K562 (cell line): ENCODE measurements around the gene SLC2A9. TPM values are rescaled to one million over a fixed set of nuclear protein-coding genes. Genes with fewer than 3 reads are reported as not detected.

Experiments used
- ATAC-seq: fragments of 200-7000 bp; cut with Tn5 transposase; 3 replicates; pipeline ENCODE4 v1.9.1; 2020; ENCODE audit warnings: moderate library complexity
- BruUV-seq: library from RNA; stranded (reverse); fragments of 400-500 nt; replicated peaks from 2 replicates; lab custom pipeline; 2021; lab: Mats Ljungman, UMichigan
- CTCF ChIA-PET: fragments of 300-600 bp; formaldehyde crosslinking; extraction: SDS; loops from one replicate; lab custom pipeline; 2021; ENCODE audit warnings: low intra/inter-chr PET ratio; lab: Yijun Ruan, JAX
- POLR2A ChIA-PET: fragments of 300-600, 350-650 bp; sonication (Branson Sonifier 250); formaldehyde crosslinking; extraction: SDS; loops from one replicate; lab custom pipeline; 2021; ENCODE audit warnings: antibody characterized with exemption, inconsistent platforms; lab: Yijun Ruan, JAX
- DNase-seq, 4 experiments: peaks; one replicate each; pipeline versions ENCODE4 v3.0.0 to v3.0.0-alpha.2; 2011 to 2018; ENCODE audit warnings: low spot score in 3 of 4, mixed read lengths in 3 of 4; ENCODE audit errors: extremely low read depth in 1 of 4
- FAIRE-seq: peaks from 2 replicates; lab custom pipeline; 2011; peaks lifted over from hg19 to GRCh38; lab: Jason Lieb, UNC
- H2AFZ ChIP-seq: 2 replicates; pipeline ENCODE4 v1.6.0; 2011; ENCODE audit warnings: low read depth, low read length, control low read depth, inconsistent platforms
- H3K27ac ChIP-seq: fragments of 200-600 bp; 3 replicates; pipeline ENCODE4 v1.8.0; 2011; ENCODE audit warnings: low read depth, mild to moderate bottlenecking, control low read depth, inconsistent platforms, low read length, moderate library complexity, mixed read lengths; ENCODE audit errors: extremely low read depth
- H3K27me3 ChIP-seq, 2 experiments: fragments of 300-600 bp in 1 of 2; 2 replicates in 1 of 2; 3 replicates in 1 of 2; pipeline versions ENCODE4 v1.6.0 to v1.8.0; 2011; ENCODE audit warnings: inconsistent platforms in 2 of 2, low read length in 2 of 2, mild to moderate bottlenecking in 1 of 2, mixed read lengths in 1 of 2, moderate library complexity in 1 of 2; ENCODE audit not compliant: control insufficient read depth in 2 of 2, insufficient read depth in 2 of 2
- H3K36me3 ChIP-seq: fragments of 300-600 bp; 3 replicates; pipeline ENCODE4 v1.8.0; 2011; ENCODE audit warnings: mild to moderate bottlenecking, low read length, inconsistent platforms; ENCODE audit not compliant: control insufficient read depth, insufficient read depth
- H3K4me1 ChIP-seq, 2 experiments: fragments of 200-600 bp in 1 of 2; replicated peaks in 1 of 2; 2 replicates in 1 of 2; 3 replicates in 1 of 2; pipeline versions ENCODE4 v1.5.1 to v1.8.0; 2011; ENCODE audit warnings: inconsistent platforms in 2 of 2, low read length in 2 of 2, mild to moderate bottlenecking in 1 of 2, mixed read lengths in 1 of 2, moderate library complexity in 1 of 2; ENCODE audit not compliant: control insufficient read depth in 2 of 2, insufficient read depth in 2 of 2
- H3K4me2 ChIP-seq: 2 replicates; pipeline ENCODE4 v1.6.1; 2011; ENCODE audit warnings: low read length, control low read depth, inconsistent platforms, mixed read lengths; ENCODE audit not compliant: insufficient read depth
- H3K4me3 ChIP-seq: fragments of 200-600 bp; sonication (generic), shearing (Covaris generic); 2 replicates; pipeline ENCODE4 v1.5.1; 2016; ENCODE audit warnings: control low read depth, inconsistent platforms
- H3K79me2 ChIP-seq: fragments of 200-600 bp; 3 replicates; pipeline ENCODE4 v1.8.0; 2011; ENCODE audit warnings: low read length, inconsistent platforms; ENCODE audit not compliant: control insufficient read depth, insufficient read depth
- H3K9ac ChIP-seq, 2 experiments: 2 replicates each; pipeline versions ENCODE4 v1.6.0 to v1.6.1; 2011; ENCODE audit warnings: low read depth in 2 of 2, low read length in 2 of 2, control low read depth in 1 of 2, inconsistent platforms in 1 of 2, mild to moderate bottlenecking in 1 of 2, mixed read lengths in 1 of 2; ENCODE audit not compliant: insufficient read depth in 1 of 2
- H3K9me1 ChIP-seq: one replicate; pipeline ENCODE4 v1.6.0; 2011; ENCODE audit warnings: inconsistent platforms, mild to moderate bottlenecking, low read length, moderate library complexity; ENCODE audit not compliant: control insufficient read depth, insufficient read depth
- H3K9me3 ChIP-seq: replicated peaks from 2 replicates; pipeline ENCODE4 v1.5.1; 2011; ENCODE audit warnings: low read depth, low read length, inconsistent platforms; ENCODE audit not compliant: control insufficient read depth, insufficient read depth
- H4K20me1 ChIP-seq: replicated peaks from 2 replicates; pipeline ENCODE4 v1.6.1; 2011; ENCODE audit warnings: low read length, inconsistent platforms, mixed read lengths; ENCODE audit not compliant: control insufficient read depth, insufficient read depth
- CHCHD3 ChIP-seq: fragments of 250-450 bp; sonication (Bioruptor Pico); IDR thresholded peaks from 2 replicates; pipeline ENCODE4 v2.1.2; 2022; ENCODE audit warnings: mild to moderate bottlenecking
- CREM ChIP-seq: IDR thresholded peaks from 2 replicates; pipeline ENCODE4 v1.6.1; 2014; ENCODE audit warnings: antibody characterized with exemption, low read depth
- FOXP1 ChIP-seq: sonication (generic); formaldehyde crosslinking; IDR thresholded peaks from 2 replicates; pipeline ENCODE4 v1.8.0; 2022; ENCODE audit warnings: mild to moderate bottlenecking, missing genetic modification reagents
- POLR2H ChIP-seq: IDR thresholded peaks from 2 replicates; pipeline ENCODE4 v1.6.1; 2016; ENCODE audit warnings: missing genetic modification characterization, low read depth, mild to moderate bottlenecking, control low read depth, missing compliant biosample characterization, moderate library complexity
- SPI1 ChIP-seq: IDR thresholded peaks from 2 replicates; pipeline ENCODE4 v1.6.1; 2011; ENCODE audit warnings: low read depth, low read length, control low read depth, borderline replicate concordance
- TEAD2 ChIP-seq: fragments of 450-650 bp; IDR thresholded peaks from 2 replicates; pipeline ENCODE4 v1.6.1; 2016; ENCODE audit warnings: missing genetic modification characterization, control low read depth, missing compliant biosample characterization
- ZC3H8 ChIP-seq: fragments of 450-650 bp; IDR thresholded peaks from 2 replicates; pipeline ENCODE4 v1.6.1; 2017
- ZNF644 ChIP-seq: fragments of 200-800 bp; sonication (Bioruptor generic); IDR thresholded peaks from 2 replicates; pipeline ENCODE4 v1.6.1; 2016; ENCODE audit warnings: low read depth, missing genetic modification characterization, missing compliant biosample characterization
- ZNF79 ChIP-seq: fragments of 250-450 bp; sonication (Bioruptor Pico); IDR thresholded peaks from 2 replicates; pipeline ENCODE4 v1.4.0; 2020; ENCODE audit warnings: low read depth, mild to moderate bottlenecking, moderate library complexity
- ZNF830 ChIP-seq: fragments of 250-450 bp; sonication (Bioruptor Pico); IDR thresholded peaks from 2 replicates; pipeline ENCODE4 v1.5.0; 2021; ENCODE audit warnings: mild to moderate bottlenecking
- WGBS: fragments of 100-300 bp; shearing (Covaris generic); methylation state at CpG from one replicate; pipeline ENCODE4 v1.1.6; 2016; ENCODE audit warnings: low coverage, mixed read lengths; ENCODE audit not compliant: insufficient coverage; ENCODE audit errors: missing lambda C conversion rate; 5-methylcytosine and 5-hydroxymethylcytosine counted together
- in situ Hi-C: fragments of 300-500 bp; cut with MboI; formaldehyde crosslinking; loops from 4 replicates; pipeline ENCODE4 v1.15.0; 2018; ENCODE audit warnings: inconsistent platforms, mixed read lengths
- intact Hi-C: fragments of 100-400 bp; cut with micrococcal nuclease; formaldehyde crosslinking; loops from 2 replicates; pipeline ENCODE4 v1.14.2; 2022
- polyA plus RNA-seq, 8 experiments: library from polyadenylated mRNA; depleted of rRNA in 4 of 8; stranded (reverse) in 5 of 8; unstranded in 3 of 8; fragments of >200 nt; fragmentation: Nextera tagmentation in 2 of 8; fragmentation: Illumina TruSeq in 1 of 8; extraction: Ambion mirVana in 2 of 8; extraction: Trizol in 1 of 8; gene quantifications; 2 replicates each; pipeline versions ENCODE4 v1.2.1 to v1.2.3, GENCODE V29; 2011 to 2014; ENCODE audit warnings: inconsistent platforms in 1 of 8, missing spikeins in 1 of 8
- total RNA-seq, 7 experiments: library from RNA; depleted of rRNA in 6 of 7; stranded (reverse); fragments of >200 nt in 6 of 7; fragmentation: Illumina TruSeq in 2 of 7; extraction: Trizol in 2 of 7; gene quantifications; 2 replicates each; pipeline versions ENCODE4 v1.2.1 to v1.2.3, GENCODE V29; 2011 to 2021; ENCODE audit warnings: low replicate concordance in 1 of 7
- TF ChIP-seq, protein P1 (sequence below): sonication (generic); formaldehyde crosslinking; IDR thresholded peaks from 2 replicates; pipeline ENCODE4 v1.5.0; 2020; ENCODE audit warnings: missing genetic modification reagents
- TF ChIP-seq, protein P2 (sequence below): fragments of 450-650 bp; formaldehyde crosslinking; IDR thresholded peaks from 2 replicates; pipeline ENCODE4 v1.4.0; 2022; ENCODE audit warnings: mild to moderate bottlenecking, moderate library complexity
- TF ChIP-seq, protein P3 (sequence below): fragments of 200-400 bp; formaldehyde crosslinking; IDR thresholded peaks from 2 replicates; pipeline ENCODE4 v1.6.1; 2017; ENCODE audit warnings: mild to moderate bottlenecking, low read depth, low read length, moderate library complexity

SLC2A9 gene
- total and polyA plus RNA-seq, 9 of the 15 experiments (the other 6 are each of a cell fraction or from before 2014, with no cell fraction given): 0.15 to 1.9 (median 0.76) TPM

DNA sequence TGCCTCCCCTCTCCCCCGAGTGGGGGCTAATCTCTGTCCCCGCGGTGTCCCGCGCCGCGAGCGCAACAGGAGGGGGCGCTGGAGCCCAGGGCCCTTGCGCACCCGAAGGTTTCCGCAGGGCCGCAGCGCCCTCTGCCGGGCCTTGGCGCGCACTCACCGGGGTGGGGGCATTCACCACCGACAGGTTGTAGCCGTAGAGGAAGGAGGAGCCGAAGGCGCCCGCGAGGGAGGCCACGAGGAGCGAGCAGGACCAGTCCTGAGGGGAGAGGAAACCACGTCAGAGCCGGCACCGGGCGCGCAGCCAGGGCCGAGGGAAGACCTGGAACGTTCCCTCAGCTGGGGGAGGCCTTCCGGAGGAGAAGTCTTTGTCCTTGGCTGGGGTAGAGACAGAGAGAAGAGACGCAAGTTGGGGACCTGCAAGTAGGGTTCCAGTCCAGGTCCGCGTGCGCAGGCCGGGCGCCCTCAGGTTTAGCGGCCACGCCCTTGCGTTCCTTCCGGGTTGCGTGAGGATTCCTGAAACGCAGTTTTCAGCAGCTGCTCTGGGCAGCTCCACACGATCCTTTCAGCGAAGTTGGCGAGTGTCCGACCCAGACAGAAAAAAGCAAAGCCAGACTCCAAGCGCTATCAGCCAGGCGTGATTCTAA is 2.4 kb downstream of the SLC2A9 start (continued):
- TF ChIP-seq, protein P1, sequence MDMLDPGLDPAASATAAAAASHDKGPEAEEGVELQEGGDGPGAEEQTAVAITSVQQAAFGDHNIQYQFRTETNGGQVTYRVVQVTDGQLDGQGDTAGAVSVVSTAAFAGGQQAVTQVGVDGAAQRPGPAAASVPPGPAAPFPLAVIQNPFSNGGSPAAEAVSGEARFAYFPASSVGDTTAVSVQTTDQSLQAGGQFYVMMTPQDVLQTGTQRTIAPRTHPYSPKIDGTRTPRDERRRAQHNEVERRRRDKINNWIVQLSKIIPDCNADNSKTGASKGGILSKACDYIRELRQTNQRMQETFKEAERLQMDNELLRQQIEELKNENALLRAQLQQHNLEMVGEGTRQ (CRISPR knock-in tag): peak; percentile 79
- TF ChIP-seq SPI1: no peak

DNA sequence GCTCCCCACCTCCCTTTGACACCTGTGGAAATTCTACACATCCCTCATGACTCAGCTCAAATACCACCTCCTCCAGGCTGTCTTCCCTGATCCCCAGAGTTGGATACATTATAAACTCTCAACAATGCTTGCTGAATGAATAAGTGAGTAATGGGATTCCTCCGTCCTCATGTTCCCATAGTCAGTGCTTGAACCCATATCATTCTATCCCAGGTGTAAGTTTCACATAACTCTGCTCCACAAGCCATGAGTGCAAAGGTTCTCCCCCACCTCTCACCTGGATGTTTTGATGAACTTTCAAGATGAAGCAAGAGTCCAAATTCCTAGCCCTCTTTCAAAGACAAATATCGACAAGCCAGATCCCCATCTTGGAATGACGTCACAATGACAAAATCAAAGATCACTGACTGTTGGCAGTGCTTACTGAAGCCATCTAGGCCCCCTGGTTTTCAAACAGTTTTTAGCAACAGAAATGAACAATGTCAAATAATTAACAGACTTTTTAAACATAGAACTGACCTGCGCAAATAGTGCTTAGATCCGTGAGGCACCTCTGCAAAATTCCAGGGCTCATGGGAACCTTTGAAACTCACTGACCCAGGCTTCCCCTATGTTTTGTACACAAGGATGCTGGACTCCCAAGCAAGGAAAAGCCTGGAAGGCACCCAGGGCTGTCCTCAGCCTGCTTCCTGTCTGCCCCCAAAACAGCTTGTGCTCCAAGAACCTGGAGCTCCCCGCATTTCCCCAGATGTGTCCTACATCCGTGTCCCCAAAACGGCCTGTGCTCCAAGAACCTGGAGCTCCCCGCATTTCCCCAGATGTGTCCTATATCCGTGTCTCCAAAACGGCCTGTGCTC is 4.0 kb downstream of the SLC2A9 start:
- no peak overlapping the region for H2AFZ ChIP-seq
- peaks cover 11 to 12% of the 10 kb centered on the region in 2 experiments; a peak in 4 of 5 replicates for H3K4me1 ChIP-seq
- H3K4me2 ChIP-seq: no peak overlapping the region
- POLR2A ChIA-PET: no interaction called here
- DNase-seq (no peak), FAIRE-seq (no peak), ATAC-seq (no peak)
- WGBS: 26% methylated on average over 11 of the region's 11 CpGs
- H3K27me3 ChIP-seq: peaks cover 0 to under 1% of the 10 kb centered on the region in 2 experiments; a peak in 2 of 5 replicates
- BruUV-seq: no TSS peak
- 0 out of 2 replicates have a peak, but pooled peaks cover 3% of the 10 kb centered on the region for H4K20me1 ChIP-seq
- in situ Hi-C loops (loop anchor here (5.0 kb wide), 2 partner anchors 255 to 315 kb away; no protein-coding TSS in a partner anchor), intact Hi-C loops (loop anchor here (5.0 kb wide), 1 partner anchor 120 kb away; no protein-coding TSS in a partner anchor)
- no peaks in the 10 kb centered on the region for H3K36me3 ChIP-seq
- H3K9me1 ChIP-seq: no peaks in the 10 kb centered on the region
- H3K79me2 ChIP-seq: no peaks in the 10 kb centered on the region
- CTCF ChIA-PET: interaction anchor here (1.7 to 2.2 kb wide), 2 partner anchors 44 to 254 kb away, joined by 3 to 13 read pairs; no protein-coding TSS in a partner anchor
- no peaks in the 10 kb centered on the region for H3K9me3 ChIP-seq
- no peak overlapping the region for H3K4me3 ChIP-seq
- no peak overlapping the region for H3K27ac ChIP-seq
- no peak overlapping the region for H3K9ac ChIP-seq
- TF ChIP-seq ZC3H8 (no peak), ZNF644 (no peak), POLR2H (tag) (no peak), FOXP1 (CRISPR knock-in tag) (no peak), ZNF79 (CRISPR knock-in tag) (no peak), ZNF830 (CRISPR knock-in tag) (no peak), CHCHD3 (no peak), CREM (peak; percentile 18; the same call in 1 of the 2 replicates), TEAD2 (tag) (no peak)
- TF ChIP-seq, protein P2, sequence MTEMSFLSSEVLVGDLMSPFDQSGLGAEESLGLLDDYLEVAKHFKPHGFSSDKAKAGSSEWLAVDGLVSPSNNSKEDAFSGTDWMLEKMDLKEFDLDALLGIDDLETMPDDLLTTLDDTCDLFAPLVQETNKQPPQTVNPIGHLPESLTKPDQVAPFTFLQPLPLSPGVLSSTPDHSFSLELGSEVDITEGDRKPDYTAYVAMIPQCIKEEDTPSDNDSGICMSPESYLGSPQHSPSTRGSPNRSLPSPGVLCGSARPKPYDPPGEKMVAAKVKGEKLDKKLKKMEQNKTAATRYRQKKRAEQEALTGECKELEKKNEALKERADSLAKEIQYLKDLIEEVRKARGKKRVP (CRISPR knock-in tag): no peak
- TF ChIP-seq, protein P3, sequence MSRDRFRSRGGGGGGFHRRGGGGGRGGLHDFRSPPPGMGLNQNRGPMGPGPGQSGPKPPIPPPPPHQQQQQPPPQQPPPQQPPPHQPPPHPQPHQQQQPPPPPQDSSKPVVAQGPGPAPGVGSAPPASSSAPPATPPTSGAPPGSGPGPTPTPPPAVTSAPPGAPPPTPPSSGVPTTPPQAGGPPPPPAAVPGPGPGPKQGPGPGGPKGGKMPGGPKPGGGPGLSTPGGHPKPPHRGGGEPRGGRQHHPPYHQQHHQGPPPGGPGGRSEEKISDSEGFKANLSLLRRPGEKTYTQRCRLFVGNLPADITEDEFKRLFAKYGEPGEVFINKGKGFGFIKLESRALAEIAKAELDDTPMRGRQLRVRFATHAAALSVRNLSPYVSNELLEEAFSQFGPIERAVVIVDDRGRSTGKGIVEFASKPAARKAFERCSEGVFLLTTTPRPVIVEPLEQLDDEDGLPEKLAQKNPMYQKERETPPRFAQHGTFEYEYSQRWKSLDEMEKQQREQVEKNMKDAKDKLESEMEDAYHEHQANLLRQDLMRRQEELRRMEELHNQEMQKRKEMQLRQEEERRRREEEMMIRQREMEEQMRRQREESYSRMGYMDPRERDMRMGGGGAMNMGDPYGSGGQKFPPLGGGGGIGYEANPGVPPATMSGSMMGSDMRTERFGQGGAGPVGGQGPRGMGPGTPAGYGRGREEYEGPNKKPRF: no peak
